Measurements from ENCODE around the gene RAI1.
"Not testable (repeated sequence)": the region's sequence is repeated elsewhere in the genome, so short reads cannot be mapped to it uniquely, and the experiment has no call there.

Gene RAI1

DNA sequence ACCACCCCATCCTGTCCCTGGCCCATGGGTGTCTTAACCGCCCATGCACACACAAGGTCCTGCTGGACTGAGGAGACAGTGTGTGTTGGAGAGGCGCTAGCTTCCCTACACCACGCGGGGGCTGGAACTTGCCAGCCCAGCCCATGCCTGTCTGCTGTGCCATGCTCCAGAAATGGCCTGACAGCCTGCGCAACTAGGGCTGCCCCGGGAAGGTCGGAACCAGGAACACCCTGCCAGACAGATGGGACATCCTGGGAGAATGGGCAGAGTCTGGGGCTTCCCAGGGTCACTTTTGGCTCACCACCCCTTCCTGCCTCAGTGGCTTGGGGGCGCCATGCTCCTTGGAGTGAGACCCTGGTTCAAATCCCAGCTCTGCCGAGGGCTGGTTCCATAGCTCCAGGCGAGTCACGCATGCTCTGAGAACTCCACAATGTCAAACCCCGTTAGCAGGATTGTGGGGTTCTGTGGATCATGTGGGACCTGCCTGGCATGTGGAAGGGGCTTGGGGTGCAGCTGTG, 119.3 kb downstream of the RAI1 start:
- no peak for DNase-seq (ENCODE audit: low read depth, low spot score)

DNA sequence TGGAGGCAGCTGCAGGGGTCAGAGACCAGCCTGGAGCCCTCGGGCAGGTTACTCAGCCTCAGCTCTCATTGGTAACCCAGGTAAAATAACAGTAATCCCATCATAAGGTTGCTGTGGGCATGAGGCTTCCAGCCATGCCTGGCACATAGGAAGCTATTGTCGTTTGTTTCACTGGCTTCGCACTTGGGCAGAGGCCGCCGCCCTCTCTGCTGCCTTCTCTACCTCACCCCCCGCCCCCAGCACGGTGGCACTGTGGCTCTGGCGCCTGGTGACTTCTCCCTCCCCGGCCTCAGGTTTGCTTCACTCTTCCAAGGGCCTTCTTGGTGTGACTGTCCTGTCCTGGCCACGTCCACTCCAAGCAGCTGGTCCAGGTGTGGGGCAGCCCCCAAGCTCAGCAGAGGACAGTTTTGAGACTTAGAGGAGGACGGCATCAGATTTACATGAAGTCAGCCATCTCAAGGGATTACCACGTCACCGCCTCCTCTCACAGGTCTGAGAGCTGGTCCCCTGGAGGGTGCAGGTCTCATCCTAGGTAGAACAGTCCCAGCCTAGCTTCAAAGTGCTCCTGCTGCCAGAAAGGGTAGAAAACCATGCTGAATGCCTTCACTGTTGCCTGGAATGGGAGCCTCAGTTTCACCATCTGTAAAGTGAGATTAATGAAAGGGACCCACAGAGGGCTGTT, 120.7 kb downstream of the RAI1 start:
- DNase-seq (ENCODE audit: low read depth, low spot score) = no peak

DNA sequence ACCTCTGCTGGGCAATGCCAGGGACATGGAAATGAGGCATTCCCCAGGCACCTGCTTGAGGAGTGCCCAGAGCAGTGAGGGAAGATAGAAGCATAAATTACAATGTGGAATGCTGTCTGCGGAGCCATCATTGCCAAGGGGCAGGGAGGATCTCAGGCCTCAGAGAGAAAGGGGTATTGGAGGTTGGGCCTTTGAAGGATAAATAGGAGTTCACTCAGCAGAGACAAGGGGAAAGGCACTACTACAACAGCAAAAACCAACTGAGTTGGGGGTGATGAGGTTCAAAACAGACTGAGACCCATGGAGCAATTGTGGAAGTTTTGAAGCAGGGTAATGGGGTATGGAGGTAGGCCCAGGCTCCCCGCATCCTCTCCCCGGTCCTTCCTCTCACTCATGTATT, 122.7 kb downstream of the RAI1 start:
- no peak for DNase-seq (ENCODE audit: low read depth, low spot score)

DNA sequence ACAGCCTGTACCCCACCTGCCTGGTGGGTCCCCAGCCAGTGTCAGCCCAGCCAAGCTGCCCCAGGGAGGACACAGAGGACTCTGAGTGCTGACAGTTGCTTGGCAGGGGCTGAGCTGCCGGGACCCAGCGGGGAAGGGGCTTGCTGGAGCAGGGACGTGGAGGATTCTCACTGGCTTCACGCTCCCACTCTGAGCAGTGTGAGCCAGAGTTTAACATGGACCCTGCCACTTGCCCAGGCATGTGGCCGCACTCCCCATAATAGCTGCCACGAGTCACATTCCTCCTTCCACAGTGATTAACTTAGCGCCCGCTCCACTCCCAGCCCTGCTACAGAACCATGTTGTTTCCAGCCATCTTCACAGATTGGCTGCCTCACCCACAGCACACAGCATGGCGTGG, 124.3 kb downstream of the RAI1 start:
- no peak for DNase-seq (ENCODE audit: low read depth, low spot score)

DNA sequence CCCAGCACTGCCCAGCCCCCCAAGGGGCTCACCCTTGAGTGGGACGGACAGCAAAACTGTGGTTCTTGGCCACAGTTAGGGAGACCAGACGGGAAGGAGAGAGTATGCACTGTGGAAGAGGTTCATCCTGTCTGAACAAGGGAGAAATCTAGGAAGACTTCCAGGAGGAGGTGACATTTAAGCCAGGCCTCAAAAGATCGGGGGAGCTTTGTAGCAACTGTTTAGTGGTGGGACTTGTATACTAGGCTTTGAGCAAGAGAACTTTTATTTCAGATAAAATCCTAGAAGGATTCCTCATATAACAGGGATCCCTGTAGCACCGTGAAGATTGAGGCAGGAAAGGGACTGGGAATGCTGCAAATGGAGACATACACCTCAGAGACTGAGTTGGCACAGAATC, 124.8 kb downstream of the RAI1 start:
- DNase-seq (ENCODE audit: low read depth, low spot score) = no peak

DNA sequence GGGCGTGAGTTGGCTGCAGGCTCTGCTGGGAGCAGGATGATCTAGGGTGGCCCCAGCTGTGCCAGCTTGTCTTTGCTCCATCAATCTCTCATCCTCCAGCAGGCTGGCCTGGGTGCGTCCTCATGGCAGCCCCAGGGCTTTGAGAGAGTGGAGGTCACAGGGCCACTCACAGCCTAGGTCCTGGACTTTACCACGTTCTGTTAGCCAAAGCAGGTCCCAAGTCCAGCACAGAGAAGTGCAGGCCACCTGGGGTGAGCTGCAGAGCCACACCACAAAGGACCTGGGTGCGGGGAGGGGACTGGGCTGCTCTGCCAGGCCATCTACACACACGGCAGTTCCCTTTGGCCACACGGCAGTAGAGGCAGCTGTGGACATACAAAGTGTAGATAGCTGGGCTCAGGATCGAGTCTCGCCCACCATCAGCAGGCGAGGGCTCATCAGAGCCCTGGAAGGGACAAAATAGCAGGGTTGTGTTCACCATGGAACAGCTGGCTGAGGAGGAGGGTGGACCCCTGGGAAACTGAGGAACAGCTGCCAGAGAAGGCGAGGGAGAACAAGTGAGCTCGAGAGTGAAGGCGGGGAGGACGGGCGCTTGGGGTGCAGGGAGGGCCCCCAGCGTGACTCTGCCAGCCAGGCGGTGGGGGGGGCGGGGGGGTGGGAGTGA, 125.5 kb downstream of the RAI1 start:
- no peak for DNase-seq (ENCODE audit: low read depth, low spot score)

DNA sequence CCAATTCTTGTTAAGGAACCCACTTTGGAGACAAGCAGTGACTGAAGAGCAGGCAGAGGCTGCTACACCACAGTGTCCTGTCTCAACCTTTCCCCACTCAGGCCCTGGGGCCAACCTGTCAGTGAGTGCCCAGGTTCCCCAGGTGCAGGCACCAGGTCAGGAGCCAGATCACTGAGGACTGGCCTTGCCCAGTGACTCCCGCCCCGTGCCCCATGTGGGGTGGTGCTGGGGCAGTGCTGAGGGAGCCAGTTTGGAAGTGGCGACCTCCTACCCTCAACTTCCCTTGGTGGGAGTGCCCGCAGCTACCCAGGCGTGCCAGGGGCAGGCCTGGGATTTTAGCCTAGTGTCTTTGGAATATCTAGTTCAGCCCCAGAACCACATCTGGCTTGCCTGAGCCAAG, 126.2 kb downstream of the RAI1 start:
- DNase-seq (ENCODE audit: low read depth, low spot score) = no peak

DNA sequence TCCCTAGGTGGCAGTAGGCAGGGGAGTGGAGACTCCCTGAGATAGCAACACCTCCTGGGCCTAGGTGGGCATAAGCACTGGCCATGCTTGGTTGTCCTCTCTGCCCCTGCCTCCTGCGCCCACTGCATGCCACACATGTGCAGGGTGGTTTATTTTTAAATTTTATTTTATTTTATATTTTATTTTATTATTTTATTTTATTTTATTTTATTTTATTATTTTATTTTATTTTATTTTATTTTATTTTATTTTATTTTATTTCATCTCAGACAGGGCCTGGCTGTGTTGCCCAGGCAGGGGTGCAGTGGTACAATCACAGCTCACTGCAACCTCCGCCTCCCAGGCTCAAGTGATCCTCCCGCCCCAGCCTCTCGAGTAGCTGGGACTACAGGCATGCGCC, 126.9 kb downstream of the RAI1 start:
- not testable (repeated sequence) for DNase-seq (ENCODE audit: low read depth, low spot score)

DNA sequence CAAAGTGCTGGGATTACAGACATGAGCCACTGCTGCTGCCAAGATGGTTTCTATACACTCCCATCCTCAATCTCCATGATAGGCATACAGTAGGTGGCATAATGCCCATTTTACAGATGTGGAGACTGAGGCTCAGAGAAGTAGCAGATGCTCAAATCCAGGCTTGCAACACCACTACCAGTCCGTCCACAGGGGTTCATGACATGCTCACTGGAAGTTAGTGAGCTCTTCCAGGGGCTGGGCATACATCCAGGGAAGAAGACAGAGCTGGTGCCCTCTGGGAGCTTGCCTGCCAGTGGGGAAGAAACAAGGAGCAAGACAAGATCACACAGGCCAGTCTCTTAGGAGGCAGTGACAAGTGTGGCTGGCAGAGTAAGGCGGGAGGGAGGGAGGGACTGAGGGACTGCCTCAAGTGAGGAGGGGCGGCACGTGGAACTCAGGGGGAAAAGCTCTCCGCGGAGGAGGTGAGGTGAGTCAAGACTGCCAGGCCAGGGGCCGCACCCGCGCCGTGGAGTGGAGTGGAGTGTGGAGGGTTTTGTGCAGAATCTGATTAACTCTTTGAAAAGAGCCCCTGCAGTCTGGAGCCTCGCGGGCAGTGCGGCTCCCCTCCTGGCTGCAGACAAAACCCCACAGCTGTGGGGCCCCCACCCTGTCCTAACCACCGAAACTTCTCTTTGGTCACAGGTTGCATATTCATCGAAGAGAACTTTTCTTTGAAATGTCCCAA, 127.6 kb downstream of the RAI1 start:
- DNase-seq (ENCODE audit: low read depth, low spot score) = no peak

DNA sequence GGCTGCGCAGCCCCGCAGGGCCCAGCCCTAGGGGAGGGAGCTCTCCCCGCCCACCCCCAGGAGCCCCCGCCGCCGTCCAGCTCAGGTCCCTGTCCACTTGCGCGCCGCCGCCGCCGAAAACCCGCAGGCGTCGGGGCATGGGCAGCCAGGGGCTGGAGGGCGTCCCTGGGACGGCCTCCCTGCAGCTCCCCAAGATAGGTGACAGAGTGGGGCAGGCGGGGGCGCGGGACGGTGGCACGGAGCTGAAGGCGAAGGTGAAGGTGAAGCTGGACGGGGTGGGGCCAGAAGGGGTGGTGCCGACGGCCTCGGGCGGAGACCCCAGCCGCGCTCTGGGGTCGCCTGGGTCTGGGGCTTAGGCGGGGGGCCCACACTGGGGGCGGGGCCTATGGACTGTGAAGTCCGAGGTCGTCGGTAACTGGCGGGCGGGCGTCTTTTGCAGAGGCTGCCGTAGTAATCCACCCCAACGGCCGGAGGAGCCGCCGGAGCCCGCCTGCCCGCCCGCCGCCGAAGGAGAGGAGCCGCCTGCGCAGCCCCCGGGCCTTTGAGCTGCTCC, 128.3 kb downstream of the RAI1 start:
- DNase-seq (ENCODE audit: low read depth, low spot score) = no peak

DNA sequence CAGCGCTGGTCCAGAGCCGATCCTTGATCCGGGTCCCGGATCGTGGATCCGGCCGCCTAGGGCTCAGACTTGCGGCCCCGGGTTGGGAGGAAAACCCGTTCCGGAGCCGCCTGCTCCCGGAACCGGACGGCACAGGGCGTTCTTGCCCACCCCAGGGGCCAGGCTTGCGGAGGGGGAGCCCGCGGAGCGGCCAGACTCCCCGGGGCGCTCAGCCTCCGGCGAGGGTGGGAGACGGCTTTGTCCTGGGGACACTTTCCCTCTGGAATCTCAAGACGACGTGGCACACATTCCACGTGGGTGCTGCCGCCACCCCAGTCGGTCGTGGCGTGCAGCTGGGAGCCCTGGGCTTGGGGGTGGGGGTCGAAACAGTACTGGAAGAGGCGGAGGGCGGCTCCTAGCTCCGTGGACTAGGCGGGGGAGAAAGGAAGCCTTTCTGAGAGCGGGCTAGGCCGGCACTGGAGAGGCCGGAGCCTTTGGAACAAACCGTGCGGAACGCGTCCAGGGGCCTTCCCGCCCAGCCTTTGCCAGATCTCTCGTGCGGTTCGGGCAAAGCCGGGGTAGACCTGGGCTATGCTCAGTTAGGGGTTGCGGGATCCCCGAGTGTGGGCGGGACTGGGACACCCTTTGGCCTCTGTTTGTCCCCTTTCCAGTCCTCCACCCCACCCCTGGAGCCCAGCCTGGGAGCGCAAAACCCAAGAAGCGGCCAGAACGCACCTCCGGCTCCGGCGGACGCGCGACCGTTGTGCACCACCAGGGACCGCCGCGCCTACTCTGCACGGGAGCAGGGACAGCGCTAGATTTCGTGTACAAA, 129.0 kb downstream of the RAI1 start:
- no peak for DNase-seq (ENCODE audit: low read depth, low spot score)

DNA sequence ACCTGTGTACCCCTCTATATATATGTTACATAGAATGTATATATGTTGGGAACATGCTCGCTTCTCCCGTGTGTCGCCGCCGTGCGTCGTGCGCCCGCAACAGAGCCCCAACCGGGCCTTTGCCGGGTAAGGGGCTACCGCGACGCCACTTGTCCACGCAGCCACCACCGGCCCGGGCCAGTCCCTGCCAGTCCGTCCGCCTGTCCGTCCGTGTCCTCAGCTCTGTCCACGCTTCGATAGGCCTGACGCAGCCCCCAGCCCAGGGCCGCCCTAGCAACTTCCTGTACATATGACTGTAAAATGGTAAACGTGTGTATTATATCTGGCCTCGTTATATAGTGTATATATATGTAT, 129.6 kb downstream of the RAI1 start:
- DNase-seq (ENCODE audit: low read depth, low spot score) = no peak

DNA sequence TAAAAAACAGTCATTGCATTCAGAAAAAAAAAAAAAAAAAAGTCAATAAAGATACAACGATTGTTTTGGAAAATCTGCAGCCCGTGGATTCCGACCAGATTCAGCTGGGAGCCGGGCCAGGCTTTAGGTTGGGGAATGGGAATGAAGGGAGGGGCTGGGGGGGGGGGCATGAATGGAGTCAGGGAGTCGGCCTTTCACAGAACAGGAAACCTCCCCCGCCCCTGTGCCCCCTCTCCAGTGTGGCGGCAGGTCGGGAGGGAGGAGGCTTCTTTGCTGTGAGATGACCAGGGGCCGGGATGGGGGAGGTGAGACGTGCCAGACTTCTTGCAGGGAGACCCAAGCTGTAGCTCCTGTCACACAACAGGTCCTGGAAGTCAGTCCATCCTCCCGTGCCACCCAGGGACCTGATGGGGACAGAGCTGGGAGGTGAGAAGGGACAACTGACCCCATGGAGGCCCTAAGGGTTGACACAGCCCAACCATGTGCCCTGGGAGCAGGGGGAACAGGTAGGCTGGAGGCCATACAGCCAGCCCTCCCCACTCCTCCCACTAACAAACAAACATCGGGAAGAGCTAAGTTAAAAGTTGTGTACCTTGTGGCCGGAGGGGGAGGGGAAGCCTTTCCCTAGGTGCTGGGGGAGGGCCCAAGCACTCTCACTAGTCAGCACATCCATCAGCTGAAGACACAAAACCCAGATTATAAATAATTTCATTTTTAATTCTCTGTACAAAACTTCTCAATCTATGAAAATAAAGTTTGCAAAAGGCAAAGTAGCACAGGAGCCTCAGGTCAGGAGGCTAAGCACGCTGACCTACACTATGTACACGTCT, 130.3 kb downstream of the RAI1 start:
- no peak for DNase-seq (ENCODE audit: low read depth, low spot score)

DNA sequence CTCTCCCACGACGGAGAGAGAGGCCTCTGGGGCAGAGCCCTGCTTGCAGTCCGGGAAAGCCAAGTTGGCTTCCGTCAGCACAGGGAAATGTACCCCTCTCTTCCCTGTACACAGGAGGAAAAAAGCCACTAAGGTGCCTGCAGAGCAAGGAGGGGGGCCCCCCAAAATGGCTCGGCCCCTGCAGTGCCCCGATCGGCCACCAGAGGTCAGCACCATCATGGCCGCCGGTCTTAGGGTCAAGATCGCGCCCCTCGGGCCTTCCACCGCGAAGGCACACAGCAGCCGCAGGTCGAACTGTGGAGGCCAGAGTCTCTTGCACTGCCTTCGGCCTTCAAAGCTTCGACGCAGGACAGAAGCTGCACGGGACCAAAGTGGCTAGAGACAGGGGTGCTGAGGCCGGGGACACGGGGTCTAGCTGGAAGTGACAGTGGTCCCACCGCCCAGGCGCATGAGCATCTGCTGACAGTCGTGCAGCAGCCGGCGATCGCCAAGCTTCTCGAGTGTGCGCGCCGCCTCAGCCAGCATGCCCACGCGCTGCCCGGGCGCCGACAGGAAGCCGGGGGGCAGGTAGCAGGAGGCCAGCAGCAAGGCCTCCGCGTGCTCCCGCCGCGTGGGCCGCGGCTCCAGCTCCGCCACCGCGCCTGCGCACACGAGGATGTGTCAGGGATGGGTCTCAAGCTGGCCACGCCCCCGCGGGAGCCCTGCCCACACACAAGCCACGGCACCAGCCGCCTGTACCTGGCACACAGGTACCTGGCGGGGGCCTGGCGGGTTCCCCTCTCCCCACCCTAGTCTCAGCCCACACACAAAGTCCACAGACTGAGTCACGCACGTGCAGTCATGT, 131.2 kb downstream of the RAI1 start:
- DNase-seq (ENCODE audit: low read depth, low spot score) = no peak

DNA sequence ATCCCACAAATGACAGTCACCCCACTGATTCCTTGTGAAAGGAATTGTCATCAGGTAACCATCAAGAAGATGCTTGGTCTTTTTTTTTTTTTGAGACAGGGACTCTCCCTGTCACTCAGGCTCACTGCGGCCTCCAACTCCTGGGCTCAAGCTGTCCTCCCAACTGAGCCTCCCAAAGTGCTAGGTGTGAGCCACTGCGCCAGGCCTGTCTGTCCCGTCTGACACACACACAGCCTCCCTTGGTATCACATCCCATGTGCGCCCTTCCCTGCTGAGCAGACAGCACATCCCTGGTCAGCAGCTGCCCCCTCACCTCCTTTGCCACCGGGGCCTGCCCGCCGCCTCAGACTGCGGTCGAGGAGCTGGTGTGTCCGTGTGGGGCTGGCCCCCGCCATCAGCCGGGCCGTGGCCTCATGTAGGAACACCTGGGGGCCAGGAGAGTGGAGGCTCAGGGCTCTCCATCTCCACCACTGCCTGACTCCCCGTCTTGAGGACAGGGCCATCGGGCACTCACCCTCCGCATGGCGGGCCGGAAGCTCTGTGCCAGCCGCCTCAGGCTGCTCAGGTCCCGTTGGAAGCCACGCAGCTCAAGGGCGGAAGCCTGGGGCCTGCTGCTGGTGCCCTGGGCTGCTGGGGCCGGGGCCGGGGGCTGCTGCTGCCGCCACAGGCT, 131.9 kb downstream of the RAI1 start:
- DNase-seq (ENCODE audit: low read depth, low spot score) = no peak

DNA sequence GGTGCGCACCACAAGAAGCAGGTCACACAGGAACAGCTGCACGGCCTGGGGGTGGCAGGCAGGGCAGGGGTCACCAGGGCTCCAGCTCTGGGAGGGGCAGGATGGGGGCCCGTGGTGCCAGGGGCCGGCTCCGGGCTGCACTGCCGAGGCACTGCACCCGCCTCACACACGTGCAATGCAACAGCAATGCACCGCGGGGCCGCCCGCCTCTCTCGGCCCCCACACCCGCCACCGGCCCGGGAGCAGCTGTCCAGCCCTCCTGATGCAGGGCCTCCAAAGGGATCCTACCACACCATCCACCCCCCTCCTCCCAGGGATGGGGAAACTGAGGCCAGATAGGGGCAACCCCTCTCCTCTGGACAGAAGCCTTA, 132.5 kb downstream of the RAI1 start:
- no peak for DNase-seq (ENCODE audit: low read depth, low spot score)

DNA sequence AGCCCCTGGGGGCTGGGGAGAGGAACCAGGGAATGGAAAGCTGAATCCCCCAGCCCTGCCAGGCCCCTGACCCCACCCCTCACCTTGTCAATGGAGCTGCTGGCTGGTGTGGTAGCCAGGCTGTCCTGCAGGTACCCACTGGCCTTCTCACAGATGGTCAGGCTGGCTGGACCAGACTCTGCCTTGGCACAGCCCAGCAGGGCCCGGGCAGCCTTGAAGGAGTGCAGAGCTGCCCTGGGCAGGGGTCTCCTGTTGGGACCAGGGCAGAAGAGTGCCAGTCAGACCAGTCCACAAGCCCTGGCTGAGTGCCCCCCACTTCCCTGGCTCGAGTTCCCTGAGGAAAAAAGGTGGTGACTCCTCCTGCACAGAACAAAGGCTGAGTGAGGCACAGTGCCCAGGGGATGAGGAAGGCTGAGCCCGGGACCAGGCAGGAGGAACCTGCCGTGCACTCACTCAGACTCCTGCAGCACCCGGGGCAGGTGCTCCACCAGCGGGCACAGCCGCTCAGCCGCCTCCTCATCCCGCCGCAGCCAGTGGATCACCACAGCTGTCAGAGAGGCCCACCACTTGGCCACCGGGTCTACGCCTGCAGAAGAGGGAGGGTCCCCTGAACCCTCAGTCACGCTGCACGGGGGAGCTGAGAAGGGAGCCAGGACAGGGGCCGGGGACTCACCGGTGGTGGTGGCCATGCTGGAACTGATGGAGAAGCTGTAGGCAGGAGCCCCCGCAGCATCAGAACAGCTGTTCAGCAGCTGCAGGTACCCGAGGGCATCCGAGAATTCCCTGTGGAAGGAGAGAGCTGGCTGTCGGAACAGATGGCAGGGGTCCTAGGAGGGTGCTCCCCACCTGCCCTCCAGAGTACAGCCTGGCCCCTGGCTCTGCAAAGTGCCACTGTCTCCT, 133.2 kb downstream of the RAI1 start:
- no peak for DNase-seq (ENCODE audit: low read depth, low spot score)

DNA sequence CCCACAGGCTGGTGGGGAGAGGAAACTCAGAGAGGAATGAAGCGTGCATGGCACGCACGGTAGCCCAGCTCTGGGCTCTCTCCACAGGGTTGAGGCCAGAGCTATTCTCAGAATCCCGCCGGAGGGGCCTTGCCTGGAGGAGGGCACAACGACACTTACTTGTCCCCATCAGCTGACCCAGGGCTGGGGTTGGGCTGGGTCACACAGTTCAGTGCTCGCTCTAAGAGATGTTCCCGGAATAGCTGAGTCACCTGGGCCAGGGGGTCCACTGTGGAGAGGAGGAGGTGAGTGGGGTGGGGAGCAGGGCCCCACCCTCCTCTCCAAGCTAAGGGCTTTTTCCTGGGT, 133.8 kb downstream of the RAI1 start:
- no peak for DNase-seq (ENCODE audit: low read depth, low spot score)

Data from iPS DF 19.7 (cell line).